Right cardiac atrium (tissue), 5 donors: ENCODE results near the gene LGR4. TPM values are rescaled to one million over a fixed set of nuclear protein-coding genes. Genes with fewer than 3 reads are reported as not detected.

Experiments used
- ATAC-seq, 2 donors: fragments of 200-7000 bp; cut with Tn5 transposase; one replicate each; pipeline versions ENCODE4 v1.8.0 to v1.9.1; 2020; ENCODE audit warnings: moderate library complexity in 2 of 2, mild to moderate bottlenecking in 1 of 2
- DNase-seq, 3 donors: peaks; one replicate each; pipeline ENCODE4 v3.0.0-alpha.2; 2020
- H3K27ac ChIP-seq: one replicate; pipeline ENCODE4 v1.5.1; 2013; ENCODE audit warnings: mild to moderate bottlenecking, low read length, control low read depth, moderate library complexity
- H3K27me3 ChIP-seq: one replicate; pipeline ENCODE4 v1.6.1; 2013; ENCODE audit not compliant: control insufficient read depth, insufficient read depth
- H3K4me1 ChIP-seq: one replicate; pipeline ENCODE4 v1.6.1; 2013; ENCODE audit warnings: low read length; ENCODE audit not compliant: control insufficient read depth, insufficient read depth
- H3K4me3 ChIP-seq: one replicate; pipeline ENCODE4 v1.5.1; 2013; ENCODE audit warnings: low read length, control low read depth
- H3K9me3 ChIP-seq: one replicate; pipeline ENCODE4 v1.6.1; 2013; ENCODE audit warnings: low read length; ENCODE audit not compliant: control insufficient read depth
- WGBS: extraction: QIAGEN DNeasy Blood & Tissue Kit; methylation state at CpG from one replicate; pipeline ENCODE4 v1.1.7; 2013; 5-methylcytosine and 5-hydroxymethylcytosine counted together
- intact Hi-C, 4 donors: fragments of 100-400 bp; cut with DNase I; formaldehyde crosslinking; loops; one replicate each; pipeline versions ENCODE4 v1.11.0 to v1.14.0; 2022 to 2023
- polyA plus RNA-seq: library from polyadenylated mRNA; stranded (reverse); fragments of 200-250 nt; gene quantifications from one replicate; pipeline ENCODE4 v1.2.3, GENCODE V29; 2013
- total RNA-seq, 4 donors: library from RNA; stranded (reverse); fragmentation: NEBNext Ultra II Directional; extraction: Animal tissue kit (Norgen Biotek cat#: 25700); gene quantifications; one replicate each; pipeline ENCODE4 v1.2.1, GENCODE V29; 2021
- donor health status: healthy with polysubstance abuse.
- donor health status: DM: no; HTN: yes; CAD: no.
- donor health status: DM: no; HTN: no; CAD: no.
- donor health status: DM: no; HTN: yes; CAD: no; lungs with severe emphysema.
- donor health status: DM: yes; HTN: yes; CAD: no.

Gene LGR4
- total and polyA plus RNA-seq, 5 donors, result 16.0 to 50.6 (median 41.3) TPM

DNA sequence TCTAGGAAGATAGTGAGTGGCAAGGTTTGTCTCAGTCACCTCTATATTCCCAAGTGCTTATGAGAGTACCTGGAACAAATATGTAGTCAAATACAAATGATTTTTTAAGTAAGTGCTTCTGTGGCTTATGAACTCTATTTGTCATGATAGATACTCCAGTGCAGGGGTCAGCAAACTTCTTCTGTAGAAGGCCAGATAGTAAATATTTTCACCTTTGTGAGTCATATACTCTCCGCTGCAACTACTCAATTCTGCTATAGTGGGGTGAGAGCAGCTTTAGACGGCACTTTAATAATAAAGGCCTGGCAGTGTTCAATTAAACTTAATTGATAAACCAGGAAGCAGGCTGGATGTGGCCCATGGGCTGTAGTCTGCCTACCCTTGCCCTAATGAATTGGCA is 97.2 kb downstream of the LGR4 start:
- no peak overlapping the region for H3K27ac ChIP-seq
- H3K4me3 ChIP-seq, result no peak overlapping the region
- no peaks in the 10 kb centered on the region for H3K27me3 ChIP-seq
- ATAC-seq (no peak), DNase-seq (no peak)
- H3K4me1 ChIP-seq, result no peaks in the 10 kb centered on the region
- intact Hi-C loops, result no loop called here
- no peaks in the 10 kb centered on the region for H3K9me3 ChIP-seq
- 94% methylated on average over 2 of the region's 2 CpGs for WGBS

DNA sequence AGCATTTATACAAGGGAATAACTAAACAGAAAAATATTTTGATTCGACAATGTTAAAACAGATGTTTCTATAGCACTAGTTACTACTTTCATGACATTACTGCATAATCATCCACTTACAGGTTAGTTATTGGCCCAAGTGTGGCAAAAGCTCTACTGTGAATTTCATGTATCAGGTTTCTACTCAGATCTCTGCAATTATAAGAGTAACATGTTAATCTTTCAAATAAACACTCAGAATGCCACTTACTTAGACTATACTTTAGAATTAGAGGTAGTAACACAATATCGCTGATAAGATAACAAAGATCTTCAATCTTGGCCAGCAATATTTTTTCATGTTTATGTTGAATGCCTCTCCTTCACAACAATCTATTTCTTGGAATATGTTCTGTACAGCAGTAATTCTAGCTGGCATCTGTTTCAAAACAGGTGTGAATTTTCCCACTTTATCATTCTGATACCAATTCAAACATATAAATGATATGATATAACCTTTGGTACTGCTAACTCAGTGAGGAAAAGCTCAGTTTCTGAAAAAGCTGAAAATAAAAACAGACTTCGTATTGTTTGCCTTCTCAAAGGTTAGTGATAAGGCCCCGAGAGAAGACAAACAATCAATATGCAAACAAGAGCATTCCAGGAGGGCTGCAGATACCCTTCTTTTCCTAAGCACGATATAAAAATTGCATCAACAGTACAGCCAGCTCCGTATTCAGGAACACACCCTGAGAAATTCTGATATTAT is 98.6 kb downstream of the LGR4 start:
- DNase-seq (no peak), ATAC-seq (no peak)
- 73% methylated on average over 6 of the region's 6 CpGs for WGBS
- H3K27ac ChIP-seq, result no peak overlapping the region
- H3K9me3 ChIP-seq, result no peaks in the 10 kb centered on the region
- intact Hi-C loops, result no loop called here
- no peaks in the 10 kb centered on the region for H3K4me1 ChIP-seq
- no peak overlapping the region for H3K4me3 ChIP-seq
- no peaks in the 10 kb centered on the region for H3K27me3 ChIP-seq

DNA sequence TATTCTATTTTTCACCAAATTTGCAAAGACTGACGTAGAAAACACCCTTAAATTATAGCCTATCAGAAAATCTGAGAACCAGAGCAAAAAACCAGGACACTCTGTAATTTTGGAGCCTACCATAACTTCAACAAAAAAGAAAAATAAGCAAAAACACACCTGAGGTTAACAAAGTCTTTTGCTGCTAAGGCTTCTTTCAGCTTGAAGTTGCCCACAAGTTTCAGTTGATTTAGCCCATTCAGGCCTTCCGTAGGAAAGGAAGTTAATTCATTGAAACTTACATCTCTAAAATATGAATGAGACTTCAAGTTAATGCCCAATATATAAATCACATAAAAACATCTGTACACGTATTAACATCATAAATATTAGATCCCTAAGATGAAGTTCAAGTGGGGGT is 99.2 kb downstream of the LGR4 start:
- Histone ChIP-seq H3K27me3 (no peaks in the 10 kb centered on the region), H3K4me3 (no peak overlapping the region), H3K27ac (no peak overlapping the region), H3K4me1 (no peaks in the 10 kb centered on the region), H3K9me3 (no peaks in the 10 kb centered on the region)
- no peak for DNase-seq
- ATAC-seq, result no peak
- intact Hi-C loops, result no loop called here
- WGBS, result 92% methylated on average over 3 of the region's 3 CpGs

DNA sequence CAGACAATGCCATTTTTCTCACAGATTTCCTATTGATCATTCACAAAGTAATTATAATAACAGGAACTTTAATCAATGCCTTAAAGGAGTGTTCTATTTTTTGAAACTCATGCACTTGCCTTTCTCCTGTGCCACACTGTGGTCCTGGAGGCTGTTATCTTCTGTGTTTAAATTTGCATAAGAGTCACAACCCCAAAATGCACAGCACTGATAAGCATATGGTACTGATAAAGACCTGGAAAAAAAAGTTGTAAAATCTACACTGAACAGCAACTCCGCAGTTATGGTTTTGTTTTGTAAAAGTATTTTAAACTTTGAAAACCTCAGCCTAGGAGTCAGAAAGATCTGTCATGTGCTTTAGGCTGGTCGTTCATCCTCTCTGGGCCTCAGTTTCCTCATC is 100.4 kb downstream of the LGR4 start:
- ATAC-seq (no peak), DNase-seq (no peak)
- no peak overlapping the region for H3K27ac ChIP-seq
- H3K4me1 ChIP-seq, result no peaks in the 10 kb centered on the region
- intact Hi-C loops, result no loop called here
- no peak overlapping the region for H3K4me3 ChIP-seq
- WGBS, result 88% methylated on average over 2 of the region's 2 CpGs
- H3K27me3 ChIP-seq, result no peaks in the 10 kb centered on the region
- no peaks in the 10 kb centered on the region for H3K9me3 ChIP-seq

DNA sequence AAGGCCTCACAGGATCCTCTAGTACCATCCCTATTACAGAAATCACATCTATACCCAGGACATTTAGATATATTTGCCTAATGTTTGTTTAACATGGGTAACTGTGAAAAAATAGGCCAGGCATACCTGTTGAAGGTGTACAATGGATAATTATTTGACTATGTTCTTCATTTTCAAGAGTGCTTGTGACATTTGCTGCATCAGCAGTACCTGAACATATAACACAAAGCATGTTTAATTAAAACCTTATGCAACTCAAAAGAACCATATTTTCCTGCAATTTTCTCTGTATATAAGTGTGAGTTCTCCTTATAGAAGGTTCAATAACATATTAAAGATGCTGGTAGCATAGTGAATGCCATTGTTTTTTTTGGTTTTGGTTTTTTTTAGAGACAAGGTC is 101.1 kb downstream of the LGR4 start:
- intact Hi-C loops, result no loop called here
- H3K4me3 ChIP-seq, result no peak overlapping the region
- no peaks in the 10 kb centered on the region for H3K4me1 ChIP-seq
- H3K27ac ChIP-seq, result no peak overlapping the region
- no peak for ATAC-seq
- no peak for DNase-seq
- no peaks in the 10 kb centered on the region for H3K27me3 ChIP-seq
- H3K9me3 ChIP-seq, result no peaks in the 10 kb centered on the region

DNA sequence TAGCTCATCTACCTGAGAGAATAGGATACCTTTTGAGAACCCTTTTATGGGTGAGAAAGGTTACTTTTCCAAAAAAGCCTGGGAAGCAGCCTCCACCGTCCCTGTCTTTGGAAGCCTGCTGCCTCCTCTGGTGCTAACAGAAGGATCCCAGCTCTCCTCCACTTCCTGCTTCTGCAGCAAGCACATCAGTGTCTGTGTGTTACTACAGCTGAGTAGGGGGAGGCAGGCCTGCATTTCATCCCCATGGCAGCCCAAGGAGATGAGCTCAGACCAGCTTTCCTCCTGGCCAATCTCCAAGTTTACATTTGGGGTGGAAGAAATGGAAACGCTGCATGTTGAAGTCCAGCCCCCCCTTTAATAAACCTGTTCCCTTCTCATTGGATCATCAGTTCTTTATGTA is 102.2 kb downstream of the LGR4 start:
- intact Hi-C loops, result no loop called here
- WGBS, result 46% methylated on average over 2 of the region's 2 CpGs

DNA sequence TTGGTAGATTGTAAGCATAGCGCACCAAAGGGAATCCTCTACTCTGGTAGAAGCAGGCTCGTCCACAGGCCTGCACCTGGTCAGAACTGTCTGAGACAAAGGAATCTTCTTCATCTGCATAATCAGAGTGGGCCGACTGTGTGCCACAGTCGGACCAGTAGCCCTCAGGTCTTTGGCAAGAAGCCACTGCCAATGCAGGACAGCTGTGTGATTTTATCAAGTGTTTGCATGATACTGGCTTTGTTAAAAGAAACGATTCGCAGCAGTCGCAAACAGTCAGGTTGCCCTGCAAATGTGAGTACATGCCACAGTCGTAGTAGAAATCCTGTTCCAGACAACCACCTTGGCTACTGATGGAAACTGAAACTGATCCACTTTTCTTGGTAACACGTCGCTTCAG is 104.7 kb downstream of the LGR4 start:
- H3K27me3 ChIP-seq, result no peaks in the 10 kb centered on the region
- intact Hi-C loops, result no loop called here
- ATAC-seq (no peak), DNase-seq (peak in 1 of 3 donors; percentile 40)
- 85% methylated on average over 10 of the region's 10 CpGs for WGBS
- no peaks in the 10 kb centered on the region for H3K4me1 ChIP-seq
- no peak overlapping the region for H3K4me3 ChIP-seq
- no peaks in the 10 kb centered on the region for H3K9me3 ChIP-seq
- H3K27ac ChIP-seq, result no peak overlapping the region

More for the DNA sequence above, 102.2 kb downstream of the LGR4 start:
- Histone ChIP-seq H3K27ac (no peak overlapping the region), H3K9me3 (no peaks in the 10 kb centered on the region), H3K27me3 (no peaks in the 10 kb centered on the region), H3K4me3 (no peak overlapping the region), H3K4me1 (no peaks in the 10 kb centered on the region)
- no peak for DNase-seq
- no peak for ATAC-seq

DNA sequence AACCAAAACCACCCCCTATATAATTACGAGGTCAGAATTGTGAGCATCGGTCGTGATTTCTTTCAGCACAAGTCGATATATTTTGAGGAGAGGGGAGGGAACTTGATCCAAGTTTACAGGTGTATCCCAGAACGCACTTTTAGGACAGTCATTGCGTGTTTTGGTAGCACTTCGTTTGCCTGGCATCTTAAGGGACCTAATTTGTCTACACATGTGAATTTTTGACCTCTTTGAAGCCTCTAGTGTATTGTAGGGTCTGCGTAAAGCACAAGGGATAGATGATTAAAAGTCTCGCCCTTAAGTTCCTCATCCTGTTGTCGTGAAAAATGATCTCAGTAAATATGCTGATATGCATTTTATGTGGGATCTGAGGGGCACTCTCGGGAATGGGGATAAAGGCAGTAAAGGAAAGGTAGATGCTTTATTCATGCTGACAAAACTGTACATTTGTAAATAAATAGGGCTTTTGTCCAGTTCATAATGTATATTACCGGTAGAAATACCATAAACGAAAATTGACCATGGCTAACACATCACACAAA is 108.9 kb downstream of the LGR4 start:
- Histone ChIP-seq H3K4me3 (peak overlapping the region; percentile 40), H3K9me3 (no peaks in the 10 kb centered on the region), H3K27me3 (no peaks in the 10 kb centered on the region), H3K27ac (no peak overlapping the region), H3K4me1 (no peaks in the 10 kb centered on the region)
- no peak for ATAC-seq
- no peak for DNase-seq
- intact Hi-C loops, result no loop called here
- WGBS, result 38% methylated on average over 13 of the region's 13 CpGs

DNA sequence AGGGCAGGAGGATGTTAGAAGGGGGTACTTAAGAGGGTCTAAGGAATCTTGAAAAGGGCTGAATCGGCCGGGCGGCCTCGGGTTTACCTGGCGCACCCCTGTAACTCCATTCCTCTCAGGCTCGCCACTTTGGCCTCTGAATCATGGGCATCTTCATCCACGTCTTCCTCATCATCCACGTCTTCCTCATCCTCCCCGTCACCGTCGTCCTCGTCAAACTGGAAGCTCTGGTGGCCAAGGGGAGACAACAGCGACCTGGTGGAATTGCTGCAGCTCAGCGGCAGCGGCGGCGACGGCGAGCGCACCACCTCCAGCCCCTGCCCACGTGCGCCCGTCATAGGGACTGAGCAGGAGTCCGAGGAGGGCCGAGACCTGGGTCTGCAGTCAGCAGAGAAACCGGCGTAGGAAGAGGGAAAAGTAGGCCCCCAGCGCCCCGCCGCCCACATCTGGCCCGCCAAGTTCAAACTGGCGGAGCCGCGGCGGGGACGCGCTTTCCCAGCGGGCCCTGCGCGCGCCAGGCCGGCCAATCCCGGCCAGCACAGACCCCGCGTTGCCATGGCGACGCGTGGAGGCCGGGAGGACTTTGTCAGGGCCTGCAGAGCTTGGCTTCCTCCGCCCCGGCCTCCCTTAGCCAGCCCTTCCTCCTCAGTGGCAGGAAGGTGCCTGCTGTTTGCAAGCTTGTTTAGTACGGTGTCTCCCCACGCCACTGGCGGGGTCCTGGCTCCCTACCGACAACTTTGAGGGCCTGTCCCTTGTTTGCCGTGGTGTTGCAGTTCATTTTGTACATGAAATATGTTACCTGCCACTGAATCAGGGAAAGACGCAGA is 109.6 kb downstream of the LGR4 start, which contains the start of gene CCDC34:
TSS of gene CCDC34 (minus strand) at position 467 of the 827 bp plus-strand sequence. CDS start at position 446, 21 bp downstream.
- DNase-seq (peak; percentile 94 to 97 (median 97)), ATAC-seq (peak; percentile 99 to 100)
- H3K4me3 ChIP-seq, result peak within 1 kb of the TSS; percentile 40
- no peaks in the 10 kb centered on the region for H3K9me3 ChIP-seq
- intact Hi-C loops, result no loop called here
- no peaks in the 10 kb centered on the region for H3K4me1 ChIP-seq
- H3K27me3 ChIP-seq, result no peaks in the 10 kb centered on the region
- under 1% methylated on average over 57 of the region's 57 CpGs for WGBS
- H3K27ac ChIP-seq, result no peak within 1 kb of the TSS

DNA sequence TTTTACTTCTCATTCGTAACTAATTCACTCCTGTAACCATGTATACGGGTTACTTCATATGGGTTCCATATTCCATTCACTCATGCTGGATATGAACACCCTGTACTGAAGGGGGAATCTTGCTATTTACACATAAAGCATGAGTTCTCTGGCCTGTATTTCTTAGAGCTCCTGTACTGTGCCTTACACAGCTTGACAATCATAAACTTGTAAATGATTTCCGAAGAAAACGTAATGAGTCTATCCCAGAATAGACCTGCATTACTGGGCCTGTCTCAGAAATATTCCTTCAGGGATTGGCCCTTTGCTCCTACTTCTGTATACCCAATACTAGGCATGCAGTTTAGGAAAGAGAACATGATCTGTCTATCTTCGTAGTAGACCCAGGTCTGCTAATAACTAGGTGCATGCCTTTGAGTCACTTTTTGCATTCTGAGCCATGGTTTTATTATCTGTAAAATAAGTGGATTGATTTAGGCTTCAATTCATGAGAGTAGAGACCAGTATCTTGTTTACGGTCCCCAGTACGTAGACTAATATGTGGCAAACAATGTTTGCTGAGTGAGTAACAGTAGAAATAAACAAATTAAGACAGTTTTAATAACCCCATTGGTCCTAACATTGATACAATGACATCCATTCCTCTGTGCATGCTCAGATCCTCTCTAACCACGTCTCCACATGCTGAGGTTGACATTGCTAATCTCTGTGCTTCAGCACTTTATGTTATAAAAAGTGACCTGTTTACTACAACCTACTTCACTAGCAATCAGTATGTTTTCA is 110.8 kb downstream of the LGR4 start:
- ATAC-seq (no peak), DNase-seq (no peak)
- H3K27me3 ChIP-seq, result no peaks in the 10 kb centered on the region
- no peak overlapping the region for H3K4me3 ChIP-seq
- WGBS, result 74% methylated on average over 8 of the region's 8 CpGs
- no peak overlapping the region for H3K27ac ChIP-seq
- no peaks in the 10 kb centered on the region for H3K9me3 ChIP-seq
- H3K4me1 ChIP-seq, result no peaks in the 10 kb centered on the region
- intact Hi-C loops, result no loop called here
